GM19025 (cell line): ENCODE results near the gene ZCCHC7.
A peak's percentile ranks its signal among the peaks of the same experiment; 100 is the strongest.
"Not testable (repeated sequence)": the region's sequence is repeated elsewhere in the genome, so short reads cannot be mapped to it uniquely, and the experiment has no call there.

Source experiments
- ATAC-seq: cut with Tn5 transposase; IDR thresholded peaks from one replicate; pipeline ENCODE4 v1.9.1; 2021; ENCODE audit warnings: mild to moderate bottlenecking, low read depth, moderate library complexity; ENCODE audit not compliant: unreplicated experiment

The ZCCHC7 gene

DNA sequence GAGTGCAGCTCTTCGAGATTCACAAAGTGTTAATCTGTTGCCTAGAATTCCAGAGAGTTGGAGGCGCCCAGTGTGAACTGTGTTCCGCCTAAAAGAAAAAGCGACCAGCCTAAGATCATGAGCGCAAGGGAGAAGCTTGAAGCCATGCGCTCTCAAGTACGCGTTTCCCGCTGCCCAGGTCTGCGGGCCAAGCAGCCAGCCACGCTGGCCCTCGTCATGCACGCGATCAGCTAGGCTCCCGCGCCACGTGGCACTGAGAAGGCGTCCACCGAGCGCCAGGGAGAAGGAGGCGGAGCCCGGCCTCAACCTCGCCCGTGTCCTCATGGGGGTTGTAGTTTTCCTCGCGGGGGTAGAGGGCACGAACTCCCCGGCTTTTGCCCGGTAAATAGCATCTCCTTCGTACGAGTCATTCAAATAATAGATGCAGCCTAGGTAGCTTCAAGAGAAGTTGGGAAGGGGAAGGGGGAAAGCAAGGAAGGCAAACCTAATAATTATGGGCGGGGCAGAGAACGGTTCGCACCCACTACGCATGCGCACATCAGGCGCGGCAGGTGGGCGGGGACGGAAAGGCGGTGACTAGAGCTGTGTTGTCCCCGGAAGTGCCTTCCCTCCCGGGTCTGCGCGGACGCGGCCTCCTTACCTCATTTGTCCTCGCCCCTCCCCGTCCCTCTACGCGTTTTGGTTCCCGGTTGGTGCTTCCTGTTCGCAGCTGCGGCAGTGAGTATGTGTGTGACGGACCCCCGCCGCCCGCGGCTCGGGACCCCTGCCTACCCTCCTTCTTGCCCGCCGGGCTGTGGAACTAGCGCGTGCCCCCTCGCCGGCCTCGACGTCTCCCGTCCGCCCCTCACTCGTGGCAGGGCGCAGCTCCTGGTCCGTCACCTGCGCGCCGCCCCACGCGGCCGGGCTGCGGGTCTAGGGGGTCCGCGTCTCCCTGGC lies at the start of gene ZCCHC7:
ZCCHC7 (plus strand) TSS at position 668 of the 936 bp plus-strand sequence.
- peak; percentile 91 for ATAC-seq

DNA sequence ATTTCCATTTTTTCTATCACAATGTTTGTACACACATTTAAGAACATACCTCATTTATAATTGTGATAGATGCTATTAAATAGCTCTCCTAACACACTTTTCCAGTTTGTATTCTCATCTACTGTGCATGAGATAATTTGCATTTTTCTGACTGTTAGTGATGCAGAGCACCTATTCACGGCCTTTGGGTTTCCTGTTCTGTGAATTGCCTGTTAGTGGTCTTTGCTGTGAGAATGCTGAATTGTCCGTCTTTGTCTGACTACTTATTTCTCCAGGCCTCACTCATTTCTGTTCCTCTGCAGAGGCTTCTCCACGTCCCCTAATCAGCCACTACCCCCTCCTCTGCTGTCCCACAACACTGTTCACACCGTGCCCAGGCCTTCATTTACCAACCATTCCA lies 45.6 kb upstream of the ZCCHC7 start:
- not testable (repeated sequence) for ATAC-seq

DNA sequence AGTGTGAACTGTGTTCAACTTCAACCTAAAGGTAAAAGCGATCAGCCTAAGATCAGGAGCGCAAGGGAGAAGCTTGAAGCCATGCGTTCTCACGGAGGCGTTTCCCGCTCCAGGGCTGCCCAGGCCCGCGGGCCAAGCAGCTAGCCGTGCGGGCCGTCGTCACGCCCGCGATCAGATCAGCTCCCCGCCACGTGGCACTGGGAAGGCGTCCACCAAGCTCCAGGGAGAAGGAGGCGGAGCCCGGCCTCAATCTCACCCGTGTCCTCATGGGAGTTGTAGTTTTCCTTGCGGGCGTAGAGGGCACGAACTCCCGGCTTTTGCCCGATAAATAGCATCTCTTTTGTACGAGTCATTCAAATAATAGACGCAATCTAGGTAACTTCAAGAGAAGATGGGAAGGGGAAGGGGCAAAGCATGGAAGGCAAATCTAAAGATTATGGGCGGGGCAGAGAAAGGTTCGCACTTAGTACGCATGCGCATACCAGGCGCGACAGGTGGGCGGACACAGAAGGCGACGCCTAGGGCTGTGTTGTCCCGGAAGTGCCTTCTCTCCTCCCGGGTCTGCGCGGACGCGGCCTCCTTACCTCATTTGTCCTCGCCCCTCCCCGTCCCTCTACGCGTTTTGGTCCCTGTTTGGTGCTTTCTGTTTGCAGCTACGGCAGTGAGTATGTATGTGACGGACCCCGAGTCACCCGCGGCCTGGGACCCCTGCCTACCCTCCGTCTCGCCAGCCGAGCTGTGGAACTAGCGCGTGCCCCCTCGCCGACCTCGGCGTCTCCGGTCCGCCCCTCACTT lies 40.8 kb upstream of the ZCCHC7 start:
- ATAC-seq = peak; percentile 91

DNA sequence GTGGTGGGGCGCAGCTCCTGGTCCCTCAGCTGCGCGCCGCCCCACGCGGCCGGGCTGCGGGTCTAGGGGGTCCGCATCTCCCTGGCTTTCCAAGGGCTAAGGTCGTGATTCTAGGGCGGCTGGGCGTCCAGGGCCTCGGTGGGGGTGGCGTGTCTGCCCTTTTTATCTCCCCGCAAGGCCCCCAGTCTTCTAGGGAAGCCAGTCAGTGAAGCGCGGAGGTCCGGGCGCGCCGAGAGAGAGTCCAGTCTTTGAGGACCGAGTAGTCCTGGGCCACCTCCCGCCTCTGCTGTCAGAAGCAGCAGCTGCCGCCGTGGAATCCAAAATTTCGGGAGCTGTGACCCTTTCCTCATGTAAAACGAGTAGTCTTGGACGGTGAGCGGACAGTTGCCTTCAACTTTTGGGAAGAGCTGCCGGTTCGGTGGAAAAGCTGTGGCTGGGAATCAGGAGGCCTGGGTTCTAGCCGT lies 40.2 kb upstream of the ZCCHC7 start:
- not testable (repeated sequence) for ATAC-seq

DNA sequence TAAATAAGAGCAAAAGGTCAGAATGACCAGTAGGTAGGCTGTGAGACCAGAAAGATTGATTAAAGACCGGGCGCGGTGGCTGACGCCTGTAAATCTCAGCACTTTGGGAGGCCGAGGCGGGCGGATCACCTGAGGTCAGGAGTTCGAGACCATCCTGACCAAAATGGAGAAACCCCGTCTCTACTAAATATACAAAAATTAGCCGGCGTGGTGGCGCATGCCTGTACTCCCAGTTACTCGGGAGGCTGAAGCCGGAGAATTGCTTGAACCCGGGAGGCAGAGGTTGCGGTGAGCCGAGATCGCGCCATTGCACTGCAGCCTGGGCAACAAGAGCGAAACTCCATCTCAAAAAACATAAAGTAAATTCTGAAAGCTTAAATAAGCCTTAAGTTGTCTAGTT lies 38.9 kb upstream of the ZCCHC7 start:
- not testable (repeated sequence) for ATAC-seq

DNA sequence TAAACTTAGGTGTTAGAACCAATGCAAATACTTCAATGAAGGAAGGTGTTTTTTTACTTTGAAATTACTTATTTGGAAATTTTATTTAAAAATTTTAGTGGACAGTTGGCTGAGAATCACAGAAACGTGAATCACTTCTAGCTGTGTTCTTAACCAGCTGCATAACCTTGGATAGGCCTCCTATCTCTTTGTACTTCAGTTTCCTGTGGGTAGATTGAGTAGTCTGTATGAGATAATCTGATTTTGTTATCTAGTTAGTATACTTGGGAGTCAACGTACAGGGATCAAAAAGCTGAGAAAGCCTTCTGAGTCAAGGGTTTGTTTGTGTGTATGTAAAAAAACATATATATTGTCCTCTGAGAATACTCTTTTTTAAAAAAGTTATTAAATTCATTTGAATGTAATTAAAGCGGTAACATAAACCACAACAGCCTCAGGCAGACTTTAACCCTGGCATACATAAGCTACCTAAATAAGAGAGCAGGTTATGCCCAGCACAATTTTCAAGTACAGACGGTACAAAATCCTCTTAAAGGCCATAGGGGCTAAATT lies 38.1 kb upstream of the ZCCHC7 start:
- no peak for ATAC-seq

DNA sequence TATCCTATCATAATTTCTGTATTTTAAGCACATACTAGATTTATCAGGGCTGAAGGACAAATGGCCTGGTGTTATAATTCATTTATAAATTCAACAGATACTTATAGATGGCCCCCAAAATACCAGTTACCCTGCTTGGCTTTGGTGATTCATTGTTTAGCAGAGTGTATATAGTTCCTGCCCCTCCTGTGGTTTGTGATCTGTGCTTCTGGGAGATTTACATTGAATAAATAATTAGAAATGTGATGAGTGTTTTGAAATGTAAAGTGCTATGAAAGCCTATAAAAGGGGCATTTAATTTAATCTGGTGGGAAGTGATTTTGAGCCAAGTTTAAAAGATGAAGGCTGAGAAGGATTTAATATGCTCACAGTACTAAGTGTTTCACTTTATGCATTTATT lies 36.7 kb upstream of the ZCCHC7 start:
- ATAC-seq = no peak

DNA sequence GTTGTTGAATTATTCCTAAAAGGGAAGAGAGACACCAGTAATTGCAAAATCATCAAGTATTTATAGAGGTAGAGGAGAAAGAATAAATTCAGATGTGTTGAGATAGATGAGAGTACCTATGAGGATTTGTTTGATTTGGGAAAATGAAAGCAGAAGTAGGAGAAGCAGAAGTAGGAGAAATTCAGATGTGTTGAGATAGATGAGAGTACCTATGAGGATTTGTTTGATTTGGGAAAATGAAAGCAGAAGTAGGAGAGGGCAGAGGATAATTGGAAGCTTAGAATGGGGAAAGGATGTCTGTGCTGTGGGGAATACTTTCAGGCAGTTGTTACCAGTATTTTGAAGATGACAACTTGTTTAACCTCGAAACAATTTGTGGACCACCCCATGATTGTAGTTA lies 35.1 kb upstream of the ZCCHC7 start:
- no peak for ATAC-seq

DNA sequence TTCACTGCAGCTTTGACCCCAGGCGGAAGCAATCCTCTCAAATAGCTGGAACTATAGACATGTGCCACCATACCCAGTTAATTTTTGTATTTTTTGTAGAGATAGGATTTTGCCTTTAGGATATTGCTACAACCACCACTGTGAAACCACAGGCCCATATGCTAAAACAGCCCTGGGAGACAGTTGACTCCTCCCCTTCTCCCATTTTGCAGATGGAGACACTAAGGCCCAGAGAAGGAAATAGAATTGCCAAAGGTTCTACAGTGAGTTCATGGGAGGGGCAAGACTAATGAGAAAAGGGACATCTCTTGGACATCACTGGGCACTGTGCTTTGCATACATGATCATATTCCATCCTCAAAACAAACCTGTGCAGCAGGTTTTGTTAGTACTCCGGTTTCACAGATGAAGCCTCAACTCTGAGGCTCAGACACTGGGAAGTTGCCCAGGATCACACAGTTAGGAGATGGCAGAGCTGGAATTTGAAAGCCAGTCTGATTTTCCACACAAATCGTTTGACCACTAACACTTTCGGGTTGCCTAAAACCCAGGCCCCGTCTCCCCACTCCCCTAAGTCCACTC lies 27.6 kb upstream of the ZCCHC7 start:
- not testable (repeated sequence) for ATAC-seq

DNA sequence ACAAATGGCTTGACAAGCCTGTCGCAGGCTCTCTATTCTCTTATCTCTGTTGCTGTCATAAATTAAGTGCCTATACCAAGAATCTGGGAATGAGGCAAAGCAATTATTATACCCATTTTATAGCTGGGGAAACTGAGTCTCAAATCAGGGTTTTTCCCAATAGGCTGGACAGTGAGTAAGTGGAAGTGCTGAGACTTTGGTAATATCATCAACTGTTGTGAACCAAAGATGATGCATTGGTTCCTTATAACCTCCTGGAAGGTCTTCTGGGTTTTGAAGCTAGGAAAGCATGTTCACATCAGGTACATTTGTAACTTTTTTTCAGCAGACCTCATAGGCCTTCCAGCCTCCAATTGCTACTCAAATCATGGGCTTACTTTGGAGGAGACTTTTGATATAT lies 25.6 kb upstream of the ZCCHC7 start:
- no peak for ATAC-seq

DNA sequence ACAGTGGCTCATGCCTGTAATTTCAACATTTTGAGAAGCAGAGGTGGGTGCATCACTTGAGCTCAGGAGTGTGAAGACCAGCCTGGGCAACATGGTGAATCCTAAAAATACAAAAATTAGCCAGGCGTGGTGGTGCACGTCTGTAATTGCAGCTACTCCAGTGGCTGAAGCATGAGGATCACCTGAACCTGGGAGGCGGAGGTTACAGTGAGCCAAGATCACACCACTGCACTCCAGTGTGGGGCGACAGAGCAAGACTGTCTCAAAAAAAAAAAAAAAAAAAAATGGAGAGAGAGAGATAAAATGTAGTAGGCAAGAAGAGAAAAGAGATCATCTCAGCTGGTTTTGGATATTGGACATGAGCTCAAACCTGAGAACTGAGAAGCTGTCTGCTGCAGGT lies 23.7 kb upstream of the ZCCHC7 start:
- ATAC-seq = no peak

DNA sequence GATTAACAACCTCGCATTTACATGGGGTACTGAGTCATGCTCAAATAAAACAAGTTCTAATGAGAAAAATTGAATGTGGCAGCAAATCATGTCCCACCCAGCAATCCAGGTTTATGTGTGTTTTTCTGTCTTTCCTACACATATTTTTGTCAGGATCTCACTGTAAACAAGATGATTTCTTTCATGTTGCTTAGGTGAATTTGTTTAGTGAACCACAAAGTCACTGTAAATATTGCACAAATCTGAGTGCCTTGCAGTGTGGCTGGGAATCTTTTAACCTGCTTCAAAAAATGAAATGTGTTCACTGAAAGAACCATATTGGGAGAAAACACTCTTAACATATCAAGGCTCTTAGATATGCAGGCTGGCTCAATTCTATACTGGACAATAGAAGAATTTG lies 23.1 kb upstream of the ZCCHC7 start:
- ATAC-seq = no peak

DNA sequence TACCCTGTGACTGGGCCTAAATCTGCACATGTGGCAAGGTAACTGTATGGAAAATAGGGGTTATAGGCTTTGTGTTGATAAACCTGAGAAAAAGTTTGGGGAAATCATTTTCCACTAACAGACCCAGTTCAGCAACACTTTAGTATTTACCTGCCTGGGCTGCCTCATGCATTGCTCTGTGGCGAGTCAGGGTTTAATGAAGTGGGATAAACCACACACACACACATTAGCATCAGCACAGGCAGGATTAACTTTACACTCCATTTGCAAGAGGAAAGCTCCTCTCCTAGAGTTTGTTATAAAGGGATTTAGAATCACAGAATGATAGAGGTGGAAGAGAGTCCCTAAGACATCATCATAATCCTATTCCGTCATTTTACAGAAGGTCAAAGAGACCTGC lies 20.0 kb upstream of the ZCCHC7 start:
- ATAC-seq = no peak

DNA sequence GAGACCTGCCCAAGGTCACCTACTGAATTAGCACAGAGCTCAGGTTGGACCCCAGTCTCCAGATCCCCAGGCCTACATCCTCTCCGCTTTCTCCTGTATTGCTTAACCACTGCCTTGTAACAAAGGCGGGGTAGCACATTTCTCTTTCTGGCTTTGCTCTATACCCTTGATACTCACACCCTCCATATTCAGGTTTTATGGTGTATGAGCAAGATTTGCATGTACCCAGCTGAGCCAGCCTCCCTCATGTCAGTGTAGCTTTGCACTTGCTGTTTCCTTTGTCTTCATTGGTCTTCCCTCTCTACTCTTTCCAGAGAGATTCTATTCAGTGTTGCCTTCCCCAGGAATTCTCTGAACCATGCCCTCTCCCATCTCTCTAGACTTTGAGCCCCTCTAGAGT lies 19.6 kb upstream of the ZCCHC7 start:
- ATAC-seq = no peak

DNA sequence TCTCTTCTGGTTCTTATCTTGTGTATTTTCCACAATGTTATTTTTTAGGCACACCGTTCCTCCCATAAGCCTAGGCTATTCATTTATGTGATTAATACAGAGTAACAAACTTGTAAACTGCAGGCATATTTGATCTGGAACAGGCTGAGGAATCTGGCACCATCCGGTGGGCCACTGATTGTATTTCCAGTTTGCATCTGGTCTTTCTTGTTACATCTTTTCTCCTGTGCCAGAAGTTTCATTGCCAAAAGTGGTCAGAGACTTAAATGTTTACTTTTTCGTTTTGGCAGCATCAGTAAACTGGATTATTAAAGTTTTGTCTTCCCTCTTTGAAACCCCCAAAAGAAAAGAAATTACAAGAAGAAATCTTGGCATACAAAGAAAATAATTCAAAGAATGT lies 17.9 kb upstream of the ZCCHC7 start:
- ATAC-seq = no peak

DNA sequence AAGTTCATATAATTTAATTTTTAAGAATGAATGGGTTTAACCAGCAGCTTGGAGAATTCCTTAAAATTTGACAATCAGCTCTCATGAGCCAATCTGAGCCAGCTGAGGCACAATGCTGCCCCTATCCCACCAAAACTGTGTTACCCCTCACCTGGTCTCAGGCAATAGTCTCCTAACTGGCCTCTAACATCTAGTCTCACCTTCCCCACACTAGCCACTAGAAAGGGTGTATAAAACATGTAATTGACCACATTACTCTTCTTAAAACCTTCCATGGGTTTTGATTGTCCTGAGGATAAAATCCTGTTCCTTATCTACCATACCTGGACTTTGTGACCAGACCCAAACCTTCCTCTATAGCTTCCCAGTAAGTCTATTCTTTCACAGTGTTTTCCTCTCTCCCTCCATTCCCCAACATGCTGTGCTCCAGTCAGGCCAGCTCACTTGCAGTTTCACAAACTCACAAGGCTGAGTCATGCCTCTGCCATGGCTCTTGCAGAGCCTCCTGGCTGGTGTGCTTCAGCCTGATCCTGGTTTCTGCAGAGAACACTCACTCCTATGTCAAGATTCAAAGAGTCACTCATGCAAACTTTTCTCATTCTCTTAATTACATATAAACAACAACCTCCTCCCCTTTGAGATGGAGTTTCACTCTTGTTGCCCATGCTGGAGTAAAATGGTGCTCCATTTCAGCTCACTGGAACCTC lies 16.0 kb upstream of the ZCCHC7 start:
- ATAC-seq = no peak

DNA sequence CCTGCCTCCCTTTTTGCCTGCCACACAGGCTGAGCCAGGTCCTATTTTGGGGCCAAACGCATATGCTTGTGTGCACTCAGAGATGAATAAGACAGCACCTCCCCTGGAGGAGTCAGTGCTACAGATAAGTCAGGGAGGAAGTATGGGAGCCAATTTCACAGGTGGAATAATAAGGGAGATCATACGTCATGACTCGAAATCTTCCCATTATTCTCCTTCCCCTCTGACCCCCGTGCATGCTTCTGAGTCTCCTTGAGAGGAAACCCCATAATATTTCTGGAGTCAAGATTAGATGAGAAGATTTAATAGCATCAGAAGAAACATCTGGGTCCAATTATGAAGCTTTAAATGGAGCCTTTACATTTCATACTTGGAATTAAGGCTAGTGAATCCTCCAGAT lies 15.1 kb upstream of the ZCCHC7 start:
- no peak for ATAC-seq

DNA sequence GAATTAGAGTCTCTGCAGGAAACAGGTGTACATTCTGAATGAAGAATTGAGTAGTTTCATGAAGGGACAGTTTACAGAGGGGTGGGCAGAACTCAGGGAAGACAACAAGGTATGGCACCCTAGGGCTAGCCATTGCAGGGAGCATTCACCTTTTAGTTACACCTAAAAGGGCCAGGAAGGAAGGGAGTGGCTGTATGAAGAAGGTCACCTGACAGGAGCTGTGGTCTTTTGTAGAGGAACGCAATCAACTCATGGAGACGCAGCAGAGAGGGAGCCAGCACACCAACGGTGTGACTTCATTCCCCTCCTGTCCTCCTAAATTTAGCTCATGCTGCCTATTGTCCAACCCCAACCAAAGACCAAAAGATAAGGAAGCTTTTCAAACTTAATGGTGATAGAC lies 12.7 kb upstream of the ZCCHC7 start:
- ATAC-seq = no peak

DNA sequence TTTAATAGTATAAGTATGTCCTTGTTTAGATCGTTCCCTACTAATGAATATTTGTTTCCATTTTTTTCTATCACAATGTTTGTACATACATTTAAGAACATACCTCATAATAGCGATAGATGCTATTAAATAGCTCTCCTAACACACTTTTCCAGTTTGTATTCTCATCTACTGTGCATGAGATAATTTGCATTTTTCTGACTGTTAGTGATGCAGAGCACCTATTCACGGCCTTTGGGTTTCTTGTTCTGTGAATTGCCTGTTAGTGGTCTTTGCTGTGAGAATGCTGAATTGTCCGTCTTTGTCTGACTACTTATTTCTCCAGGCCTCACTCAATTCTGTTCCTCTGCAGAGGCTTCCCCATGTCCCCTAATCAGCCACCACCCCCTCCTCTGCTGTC lies 5.9 kb upstream of the ZCCHC7 start:
- ATAC-seq = not testable (repeated sequence)

DNA sequence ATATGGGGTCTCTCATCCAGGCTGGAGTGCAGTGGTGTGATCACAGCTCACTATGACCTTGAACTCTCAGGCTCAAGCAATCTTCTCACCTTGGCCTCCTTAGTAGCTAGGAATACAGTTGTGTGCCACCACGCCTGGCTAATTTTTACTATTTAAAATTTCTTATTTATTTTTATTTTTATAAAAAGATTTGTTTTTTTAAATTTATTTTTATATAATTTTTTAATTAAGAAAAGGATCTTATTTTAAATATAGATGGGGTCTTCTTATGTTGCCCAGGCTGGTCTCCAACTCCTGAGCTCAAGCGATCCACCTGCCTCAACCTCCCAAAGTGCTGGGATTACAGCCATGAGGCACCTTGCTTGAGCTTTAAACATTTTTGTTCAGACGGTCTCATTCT lies 2.4 kb upstream of the ZCCHC7 start:
- no peak for ATAC-seq
